NCI-H146 (cell line): ENCODE data around the gene WIF1.

Experiments used
- DNase-seq: peaks from one replicate; lab custom pipeline; 2025; lab: John Stamatoyannopoulos, UW

Gene WIF1

DNA sequence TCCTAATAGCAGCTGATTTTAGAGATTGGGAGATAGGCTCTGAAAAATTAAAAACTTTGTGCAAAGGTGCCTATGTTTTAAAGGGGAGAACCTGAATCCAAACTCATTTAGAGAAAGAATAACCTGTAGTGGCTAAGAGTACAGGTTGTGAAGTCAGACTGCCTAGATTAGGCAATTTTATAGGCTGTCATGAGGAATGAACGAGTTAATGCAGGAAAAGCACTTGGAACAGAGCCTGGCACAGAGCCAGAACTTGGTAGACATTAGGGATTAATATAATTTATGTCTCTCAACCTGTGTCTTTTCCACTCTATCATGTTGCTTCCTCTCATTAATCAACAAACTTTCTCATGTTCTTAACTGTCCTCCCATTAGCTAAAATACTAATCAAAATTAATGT lies 98.1 kb downstream of the WIF1 start:
- DNase-seq = no peak

DNA sequence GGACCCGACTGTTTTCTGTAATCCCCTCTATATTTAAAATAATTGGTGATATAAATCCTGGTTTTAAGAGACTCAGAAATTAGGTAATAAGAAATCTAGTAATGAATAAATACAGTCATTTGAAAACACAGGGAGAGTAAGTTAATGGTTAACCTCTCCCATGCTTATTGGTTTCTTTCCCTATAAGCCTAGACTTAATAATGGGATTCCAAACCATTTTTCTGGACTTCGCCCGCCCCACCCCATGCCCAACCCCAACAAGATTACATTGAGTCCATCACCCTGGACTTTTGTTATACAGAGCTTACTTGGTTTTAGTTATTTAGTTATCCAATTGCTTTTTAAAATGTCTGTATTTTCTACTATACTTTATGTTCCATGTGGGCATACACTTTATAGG lies 98.7 kb downstream of the WIF1 start:
- DNase-seq = no peak

DNA sequence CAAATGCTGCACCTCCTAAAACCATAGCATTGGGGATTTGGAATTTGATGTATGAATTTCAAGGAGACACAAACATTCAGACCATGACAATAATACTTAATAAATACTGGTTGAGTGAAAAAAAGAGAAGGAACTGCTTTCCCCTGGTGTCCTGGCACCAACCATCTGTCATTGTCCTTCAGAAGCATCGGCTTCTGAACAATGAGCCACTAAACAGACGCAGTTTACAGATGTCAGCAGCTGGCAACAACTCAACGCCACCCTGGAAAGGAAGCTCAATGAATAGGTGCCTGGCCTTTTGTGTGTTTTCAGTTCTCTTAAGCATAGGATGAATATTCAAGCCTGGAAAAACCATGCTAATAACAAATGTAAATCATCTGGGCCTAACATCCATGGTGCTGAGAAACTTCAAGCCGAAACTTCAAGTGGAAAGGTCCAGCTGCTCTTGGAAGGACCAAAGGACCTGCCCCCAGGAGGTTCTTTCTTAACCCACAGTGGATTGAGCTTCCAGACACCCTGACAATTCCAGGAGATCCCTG lies 101.3 kb downstream of the WIF1 start:
- no peak for DNase-seq

DNA sequence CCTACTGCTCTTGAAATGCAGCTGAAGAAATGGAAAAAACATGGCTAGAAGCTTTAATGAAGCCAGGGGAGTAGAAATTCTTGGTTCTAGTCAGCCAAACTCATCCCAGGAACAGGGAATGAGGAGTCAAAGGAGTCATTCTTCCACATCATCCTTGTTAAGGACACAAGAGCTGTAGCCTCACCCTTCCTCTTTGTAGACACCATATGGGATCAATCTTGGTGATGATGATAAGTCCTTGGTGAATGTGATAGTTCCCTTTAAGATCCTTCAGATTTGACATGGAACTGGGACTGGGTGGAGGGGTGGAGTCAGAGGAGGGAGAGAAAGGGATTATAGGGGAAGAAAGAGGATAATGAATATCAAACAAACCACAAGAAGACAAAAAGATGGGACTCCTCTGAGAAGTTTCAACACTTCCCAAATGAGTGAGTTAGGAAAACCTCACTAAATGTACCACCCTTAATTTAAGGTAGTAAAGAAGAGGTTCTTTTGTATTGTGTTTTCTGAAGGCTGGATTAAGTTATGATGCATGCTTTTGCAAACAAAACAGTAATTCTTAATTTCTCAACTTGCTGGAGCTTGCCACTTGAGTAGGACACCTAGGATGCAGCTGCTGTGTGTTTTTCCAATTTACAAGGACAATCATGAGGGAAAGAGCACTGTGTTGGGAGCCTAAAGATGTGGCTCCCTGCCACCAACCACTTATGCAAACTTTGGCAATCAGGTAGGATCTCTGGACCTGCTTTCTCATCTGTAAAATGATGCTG lies 104.0 kb downstream of the WIF1 start:
- DNase-seq = no peak

DNA sequence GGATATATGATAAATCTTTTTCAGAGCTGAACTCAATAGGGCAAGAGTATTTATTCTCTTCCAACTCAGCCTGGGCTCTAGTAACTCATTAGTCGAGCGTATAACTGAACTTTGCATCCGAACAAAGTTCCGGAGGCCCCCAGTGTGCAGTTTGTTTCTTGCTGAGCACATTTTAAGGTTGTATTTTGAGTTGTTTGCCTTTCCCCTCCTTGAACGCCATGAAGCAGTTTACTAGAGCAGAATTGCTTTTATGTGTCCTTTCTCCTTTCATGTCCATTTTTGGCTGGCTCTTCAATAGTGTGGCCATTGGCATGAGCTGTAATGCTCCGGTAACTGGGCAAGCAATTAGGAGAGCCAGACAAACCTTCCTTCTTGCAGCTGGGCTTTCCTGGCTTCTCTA lies 105.3 kb downstream of the WIF1 start:
- DNase-seq = no peak

DNA sequence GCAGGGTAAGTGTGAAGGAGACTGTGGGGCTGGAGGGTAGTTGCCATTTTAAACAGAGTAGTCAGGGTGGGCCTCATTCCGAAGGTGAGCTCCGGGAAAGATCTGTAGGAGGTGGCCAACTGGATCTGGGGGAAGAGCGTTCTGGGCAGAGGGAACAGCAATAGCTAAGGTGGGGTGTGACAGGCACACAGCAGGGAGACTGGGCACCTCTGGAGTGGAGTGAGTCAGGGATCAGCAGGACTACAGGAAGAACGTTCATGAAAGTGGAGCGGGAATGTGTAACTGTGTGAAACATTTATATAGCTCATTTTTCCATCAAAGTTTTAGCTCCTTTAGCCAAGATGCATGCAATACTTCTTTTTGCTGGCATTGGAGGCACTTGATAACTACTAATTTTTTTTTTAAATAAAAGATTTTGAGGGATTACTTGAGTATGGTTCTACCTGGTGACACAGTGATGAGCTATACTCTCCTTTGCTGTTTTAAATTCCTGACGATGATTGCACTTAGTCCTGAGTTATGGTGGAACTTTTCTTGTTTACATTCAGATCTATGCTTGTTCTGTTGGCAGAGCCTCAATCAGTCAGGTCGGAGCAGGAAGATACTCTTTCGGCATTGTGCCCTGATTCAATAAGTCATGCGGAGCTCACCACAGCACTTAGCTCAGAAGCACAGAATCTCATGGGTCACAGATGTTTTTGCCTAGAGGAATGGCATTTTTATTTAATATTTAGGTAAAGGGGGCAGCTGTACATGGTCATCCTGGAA lies 106.4 kb downstream of the WIF1 start:
- no peak for DNase-seq

DNA sequence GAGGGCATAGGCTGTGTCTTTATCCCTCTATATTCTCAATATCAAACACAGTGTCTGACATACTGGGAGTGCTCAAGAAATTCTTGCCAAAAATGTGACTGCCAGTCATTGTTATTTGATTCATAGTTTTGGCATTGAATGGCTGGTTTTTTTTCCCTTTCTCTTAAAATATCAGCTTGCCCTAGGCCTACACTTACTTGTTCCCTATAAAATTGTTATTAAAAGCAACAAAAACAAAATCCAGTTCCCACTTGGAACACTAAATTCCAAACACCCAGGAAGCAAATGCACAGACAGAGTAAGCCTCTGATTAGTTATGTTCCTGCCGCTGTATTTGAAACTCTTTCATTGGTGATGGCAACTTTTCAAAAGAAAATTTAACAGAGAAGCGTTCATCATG lies 110.7 kb downstream of the WIF1 start:
- no peak for DNase-seq

DNA sequence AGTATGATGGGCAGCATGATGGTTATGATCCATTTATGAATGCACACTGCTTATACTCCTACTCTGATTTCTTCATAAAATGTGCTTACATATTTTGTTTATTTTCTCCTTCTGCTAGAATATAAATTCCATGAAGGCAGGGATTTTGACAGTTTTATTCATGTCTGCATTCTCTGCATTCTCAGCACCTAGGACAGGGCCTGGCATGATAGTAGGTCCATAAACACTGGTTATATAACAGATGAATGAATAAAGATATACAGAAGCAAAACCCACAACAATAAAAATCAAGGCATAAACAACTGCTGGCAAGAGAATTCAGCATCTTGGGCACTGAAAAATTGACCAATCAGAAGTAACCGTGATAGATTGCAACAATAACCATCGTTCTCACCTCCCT lies 115.4 kb downstream of the WIF1 start:
- DNase-seq = no peak

DNA sequence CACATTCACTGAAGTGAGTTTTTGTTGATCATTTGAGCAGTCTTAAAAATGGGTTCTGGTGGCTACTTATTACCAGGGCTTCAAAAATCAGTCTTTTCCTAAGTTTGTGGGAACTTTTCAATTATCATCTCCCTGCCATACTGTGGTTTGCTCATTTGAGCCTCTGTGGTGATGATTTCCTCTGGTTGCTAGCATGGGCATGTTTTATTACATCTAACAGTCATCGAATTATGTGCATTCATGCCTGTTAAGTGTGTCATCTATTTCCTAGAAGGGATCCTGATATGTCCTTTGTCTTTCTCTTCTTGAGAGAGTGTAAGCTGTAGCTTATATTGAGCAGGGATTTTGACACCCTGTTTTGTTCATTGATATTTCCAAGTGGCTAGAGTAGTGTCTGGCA lies 116.8 kb downstream of the WIF1 start:
- DNase-seq = no peak
